Activated T-cell treated with anti-CD3 and anti-CD28 coated beads, Interleukin-2, amount 50 U/mL, for 72 hours (primary cell): ENCODE measurements around the gene ARPC4. TPM values are rescaled to one million over a fixed set of nuclear protein-coding genes. Genes with fewer than 3 reads are reported as not detected.

Experiments used
- ATAC-seq, 2 donors: fragments of 150-1000 bp; cut with Tn5 transposase; replicated peaks in 1 of 2; 2 replicates each; pipeline ENCODE4 v1.10.0; 2021; ENCODE audit warnings: moderate library complexity in 2 of 2, mild to moderate bottlenecking in 1 of 2
- DNase-seq, 2 donors: peaks; one replicate each; pipeline ENCODE4 v3.0.0; 2021 to 2022; ENCODE audit warnings: mixed read lengths in 1 of 2
- H3K27ac Mint-ChIP-seq: one replicate; pipeline ENCODE4 v1.8.0; 2022; ENCODE audit warnings: mild to moderate bottlenecking, moderate library complexity, mixed read lengths
- H3K27me3 Mint-ChIP-seq: one replicate; pipeline ENCODE4 v1.8.0; 2022; ENCODE audit warnings: low read depth, mixed read lengths
- H3K36me3 Mint-ChIP-seq, 2 donors: one replicate each; pipeline ENCODE4 v1.8.0; 2022; ENCODE audit warnings: mixed read lengths in 2 of 2, mild to moderate bottlenecking in 1 of 2; ENCODE audit not compliant: insufficient read depth in 2 of 2
- H3K4me1 Mint-ChIP-seq: one replicate; pipeline ENCODE4 v1.8.0; 2022; ENCODE audit warnings: low read depth, mixed read lengths
- H3K4me3 Mint-ChIP-seq, 2 donors: one replicate each; pipeline ENCODE4 v1.8.0; 2022; ENCODE audit warnings: mild to moderate bottlenecking in 2 of 2, mixed read lengths in 2 of 2, moderate library complexity in 2 of 2
- H3K9me3 Mint-ChIP-seq, 2 donors: one replicate each; pipeline ENCODE4 v1.8.0; 2022; ENCODE audit warnings: mixed read lengths in 2 of 2
- total RNA-seq, 2 donors: library from RNA; stranded (reverse); gene quantifications; one replicate each; pipeline ENCODE4 v1.2.3, GENCODE V29; 2022

ARPC4 gene
- 100 to 1,000 TPM; 168 to 176 TPM for total RNA-seq

GRCh38 chr3:9792405-9793160, at the start of gene ARPC4, which contains the start of gene TADA3:
Gene ARPC4, plus strand, starts transcription at chr3:9793082. Its CDS starts 40 bp downstream, at chr3:9793122.
Gene TADA3, minus strand, starts transcription at chr3:9792473. Its CDS starts 1,007 bp downstream, at chr3:9791466.
- peak within 1 kb of the TSS; percentile 91 to 95 for H3K4me3 Mint-ChIP-seq
- H3K36me3 Mint-ChIP-seq: peaks cover 32 to 34% of the 10 kb centered on the region in 2 donors
- H3K9me3 Mint-ChIP-seq: no peaks in the 10 kb centered on the region
- ATAC-seq (peak; percentile 84 to 85), DNase-seq (peak; percentile 94 to 96)
- peak within 1 kb of the TSS; percentile 98 for H3K27ac Mint-ChIP-seq
- no peaks in the 10 kb centered on the region for H3K27me3 Mint-ChIP-seq
- H3K4me1 Mint-ChIP-seq: peaks cover 83% of the 10 kb centered on the region

- peaks cover 40% of the 10 kb centered on the region for H3K4me1 Mint-ChIP-seq
- ATAC-seq: no peak
- DNase-seq: no peak
These were observed 49.3 kb upstream of the ARPC4 start for GRCh38 chr3:9743548-9743947.

GRCh38 chr3:9744162-9744561, 48.7 kb upstream of the ARPC4 start:
- DNase-seq (no peak), ATAC-seq (no peak)
- peaks cover 6 to 30% of the 10 kb centered on the region in 2 donors for H3K36me3 Mint-ChIP-seq

More at GRCh38 chr3:9743548-9743947, 49.3 kb upstream of the ARPC4 start:
- H3K27me3 Mint-ChIP-seq: no peaks in the 10 kb centered on the region
- H3K4me3 Mint-ChIP-seq: no peak overlapping the region
- H3K27ac Mint-ChIP-seq: no peak overlapping the region
- peaks cover 10 to 27% of the 10 kb centered on the region in 2 donors for H3K36me3 Mint-ChIP-seq
- H3K9me3 Mint-ChIP-seq: no peaks in the 10 kb centered on the region

GRCh38 chr3:9745521-9745920, 47.4 kb upstream of the ARPC4 start:
- H3K36me3 Mint-ChIP-seq: peaks cover 3 to 26% of the 10 kb centered on the region in 2 donors
- H3K27me3 Mint-ChIP-seq: no peaks in the 10 kb centered on the region
- peaks cover 52% of the 10 kb centered on the region for H3K4me1 Mint-ChIP-seq
- H3K4me3 Mint-ChIP-seq: no peak overlapping the region
- H3K9me3 Mint-ChIP-seq: no peaks in the 10 kb centered on the region
- ATAC-seq: no peak
- DNase-seq: no peak
- no peak overlapping the region for H3K27ac Mint-ChIP-seq

More at GRCh38 chr3:9744162-9744561, 48.7 kb upstream of the ARPC4 start:
- no peak overlapping the region for H3K27ac Mint-ChIP-seq
- H3K4me1 Mint-ChIP-seq: peaks cover 45% of the 10 kb centered on the region
- no peaks in the 10 kb centered on the region for H3K9me3 Mint-ChIP-seq
- H3K4me3 Mint-ChIP-seq: no peak overlapping the region
- no peaks in the 10 kb centered on the region for H3K27me3 Mint-ChIP-seq

- Mint-ChIP-seq H3K27ac (peak overlapping the region; percentile 83), H3K9me3 (no peaks in the 10 kb centered on the region), H3K27me3 (no peaks in the 10 kb centered on the region), H3K4me3 (peak overlapping the region; percentile 41 to 57), H3K36me3 (peaks cover 3 to 24% of the 10 kb centered on the region in 2 donors), H3K4me1 (peaks cover 60% of the 10 kb centered on the region)
- ATAC-seq (peak in 1 of 2 donors; percentile 29), DNase-seq (peak; percentile 49 to 71)
These were observed 46.6 kb upstream of the ARPC4 start for GRCh38 chr3:9746330-9746729.

GRCh38 chr3:9747267-9747666, 45.6 kb upstream of the ARPC4 start:
- H3K27me3 Mint-ChIP-seq: no peaks in the 10 kb centered on the region
- no peaks in the 10 kb centered on the region for H3K9me3 Mint-ChIP-seq
- H3K4me1 Mint-ChIP-seq: peaks cover 70% of the 10 kb centered on the region
- peak in 1 of 2 donors; percentile 36 for DNase-seq
- peak overlapping the region in 1 of 2 donors; percentile 57 for H3K4me3 Mint-ChIP-seq
- H3K36me3 Mint-ChIP-seq: peaks cover 3 to 31% of the 10 kb centered on the region in 2 donors
- peak overlapping the region; percentile 22 for H3K27ac Mint-ChIP-seq
- no peak for ATAC-seq

GRCh38 chr3:9748031-9748430, 44.9 kb upstream of the ARPC4 start:
- peaks cover 3 to 35% of the 10 kb centered on the region in 2 donors for H3K36me3 Mint-ChIP-seq
- H3K9me3 Mint-ChIP-seq: no peaks in the 10 kb centered on the region
- H3K4me3 Mint-ChIP-seq: no peak overlapping the region
- no peaks in the 10 kb centered on the region for H3K27me3 Mint-ChIP-seq
- no peak overlapping the region for H3K27ac Mint-ChIP-seq
- DNase-seq (no peak), ATAC-seq (no peak)
- peaks cover 75% of the 10 kb centered on the region for H3K4me1 Mint-ChIP-seq

- peak overlapping the region; percentile 87 for H3K27ac Mint-ChIP-seq
- H3K4me3 Mint-ChIP-seq: peak overlapping the region; percentile 88 to 97
- no peaks in the 10 kb centered on the region for H3K27me3 Mint-ChIP-seq
- H3K36me3 Mint-ChIP-seq: peaks cover 5 to 32% of the 10 kb centered on the region in 2 donors
- H3K4me1 Mint-ChIP-seq: peaks cover 82% of the 10 kb centered on the region
- ATAC-seq: no peak
- H3K9me3 Mint-ChIP-seq: no peaks in the 10 kb centered on the region
- no peak for DNase-seq
These were observed 43.6 kb upstream of the ARPC4 start for GRCh38 chr3:9749296-9749644.

GRCh38 chr3:9749645-9750555, 43.0 kb upstream of the ARPC4 start, which contains the start of gene OGG1:
Gene OGG1, plus strand, starts transcription at chr3:9749952. Its CDS starts 335 bp downstream, at chr3:9750287.
- no peaks in the 10 kb centered on the region for H3K9me3 Mint-ChIP-seq
- ATAC-seq: peak; percentile 94 to 95
- no peaks in the 10 kb centered on the region for H3K27me3 Mint-ChIP-seq
- peak within 1 kb of the TSS; percentile 87 for H3K27ac Mint-ChIP-seq
- H3K4me1 Mint-ChIP-seq: peaks cover 83% of the 10 kb centered on the region
- DNase-seq: peak; percentile 95 to 98
- peaks cover 1 to 34% of the 10 kb centered on the region in 2 donors for H3K36me3 Mint-ChIP-seq
- H3K4me3 Mint-ChIP-seq: peak within 1 kb of the TSS; percentile 88 to 97

- peak overlapping the region; percentile 88 to 97 for H3K4me3 Mint-ChIP-seq
- DNase-seq (no peak), ATAC-seq (no peak)
- no peaks in the 10 kb centered on the region for H3K27me3 Mint-ChIP-seq
- H3K27ac Mint-ChIP-seq: peak overlapping the region; percentile 87
- H3K4me1 Mint-ChIP-seq: peaks cover 77% of the 10 kb centered on the region
- H3K9me3 Mint-ChIP-seq: no peaks in the 10 kb centered on the region
- peaks cover 1 to 34% of the 10 kb centered on the region in 2 donors for H3K36me3 Mint-ChIP-seq
These were observed 42.1 kb upstream of the ARPC4 start for GRCh38 chr3:9750556-9751411.

GRCh38 chr3:9754678-9755077, 38.2 kb upstream of the ARPC4 start:
- H3K27me3 Mint-ChIP-seq: no peaks in the 10 kb centered on the region
- H3K27ac Mint-ChIP-seq: peak overlapping the region; percentile 71
- H3K9me3 Mint-ChIP-seq: no peaks in the 10 kb centered on the region
- H3K36me3 Mint-ChIP-seq: peaks cover 5 to 35% of the 10 kb centered on the region in 2 donors
- H3K4me3 Mint-ChIP-seq: peak overlapping the region; percentile 23 to 27
- ATAC-seq (no peak), DNase-seq (no peak)
- peaks cover 43% of the 10 kb centered on the region for H3K4me1 Mint-ChIP-seq

- ATAC-seq: no peak
- H3K9me3 Mint-ChIP-seq: no peaks in the 10 kb centered on the region
- peaks cover 13 to 33% of the 10 kb centered on the region in 2 donors for H3K36me3 Mint-ChIP-seq
- H3K27ac Mint-ChIP-seq: no peak overlapping the region
- H3K27me3 Mint-ChIP-seq: no peaks in the 10 kb centered on the region
- no peak overlapping the region for H3K4me3 Mint-ChIP-seq
- DNase-seq: no peak
- peaks cover 18% of the 10 kb centered on the region for H3K4me1 Mint-ChIP-seq
These were observed 35.5 kb upstream of the ARPC4 start for GRCh38 chr3:9757427-9757826.
